ENCODE results near the gene DNAH6. TPM values are rescaled to one million over a fixed set of nuclear protein-coding genes. Genes with fewer than 3 reads are reported as not detected.

Gene DNAH6
- total and polyA plus RNA-seq, 2 of the 13 experiments (the other 11 are each of a cell fraction or from before 2014, with no cell fraction given), result 0.01 TPM; not detected in 1

GRCh38 chr2:84816426-84817026 is 300.2 kb downstream of the DNAH6 start:
- Histone ChIP-seq H3K4me1 (ENCODE audit: insufficient read depth, low read length) (no peaks in the 10 kb centered on the region), H3K9me3 (ENCODE audit: low read length) (no peaks in the 10 kb centered on the region), H3K79me2 (ENCODE audit: insufficient read depth, low read length) (no peaks in the 10 kb centered on the region), H3K27ac (ENCODE audit: extremely low read length, insufficient read depth, low read length) (no peak overlapping the region), H3K4me2 (ENCODE audit: low read depth, low read length) (no peak overlapping the region), H3K36me3 (replicated peaks in 1 of 2; ENCODE audit: control insufficient read depth in 1 of 2, insufficient read depth in 2 of 2, low read length in 2 of 2) (no peaks in the 10 kb centered on the region), H3K9ac (ENCODE audit: insufficient read depth, low read depth, low read length) (no peak overlapping the region), H4K20me1 (ENCODE audit: insufficient read depth, low read length) (no peaks in the 10 kb centered on the region), H3K27me3 (ENCODE audit: control insufficient read depth in 1 of 2, insufficient read depth in 2 of 2, low read length in 2 of 2) (peaks cover 0 to 7% of the 10 kb centered on the region in 2 experiments; a peak in 1 of 5 replicates), H3K4me3 (replicated peaks in 1 of 3; ENCODE audit: insufficient read depth in 1 of 3, low read depth in 2 of 3, low read length in 3 of 3) (no peak overlapping the region), H2AFZ (ENCODE audit: low read length) (no peak overlapping the region)
- POLR2A ChIA-PET, result no interaction called here
- TF ChIP-seq FOXP1 (IDR thresholded peaks at IDR 0.05) (no peak), FOXP1 (CRISPR knock-in tag; IDR thresholded peaks at IDR 0.05) (no peak), ZNF12 (CRISPR knock-in tag; IDR thresholded peaks at IDR 0.05) (no peak), BCL6 (CRISPR knock-in tag; IDR thresholded peaks at IDR 0.05) (no peak), FOXK2 (IDR thresholded peaks at IDR 0.05) (no peak), ZBTB46 (CRISPR knock-in tag; IDR thresholded peaks at IDR 0.05; ENCODE audit: borderline replicate concordance) (no peak), ZNF724P (CRISPR knock-in tag; IDR thresholded peaks at IDR 0.05; ENCODE audit: borderline replicate concordance) (no peak), HINFP (CRISPR knock-in tag; IDR thresholded peaks at IDR 0.05; ENCODE audit: low read depth) (no peak), TERF1 (CRISPR knock-in tag; IDR thresholded peaks at IDR 0.05) (no peak)
- ATAC-seq (no peak), FAIRE-seq (no peak), DNase-seq (ENCODE audit: low spot score) (no peak)
- in situ Hi-C loops (cut with HindIII; ENCODE audit: extremely low pct_ligation_motif_present, low pct_unique_long_range_greater_than_20kb) (no loop called here), intact Hi-C loops (cut with micrococcal nuclease; ENCODE audit: unreplicated experiment) (no loop called here)
- WGBS (ENCODE audit: low lambda C conversion rate), result 26% methylated on average over 6 of the region's 6 CpGs
- no TSS peak for BruUV-seq (replicated peaks)
- CTCF ChIA-PET (ENCODE audit: low intra/inter-chr PET ratio, low total read pairs), result no interaction called here
